T-helper 22 cell (primary cell): ENCODE data around the gene SPATA6L.

Experiments
- DNase-seq: peaks from one replicate; pipeline ENCODE4 v3.0.0-alpha.2; 2020; ENCODE audit warnings: low read depth

SPATA6L gene

DNA sequence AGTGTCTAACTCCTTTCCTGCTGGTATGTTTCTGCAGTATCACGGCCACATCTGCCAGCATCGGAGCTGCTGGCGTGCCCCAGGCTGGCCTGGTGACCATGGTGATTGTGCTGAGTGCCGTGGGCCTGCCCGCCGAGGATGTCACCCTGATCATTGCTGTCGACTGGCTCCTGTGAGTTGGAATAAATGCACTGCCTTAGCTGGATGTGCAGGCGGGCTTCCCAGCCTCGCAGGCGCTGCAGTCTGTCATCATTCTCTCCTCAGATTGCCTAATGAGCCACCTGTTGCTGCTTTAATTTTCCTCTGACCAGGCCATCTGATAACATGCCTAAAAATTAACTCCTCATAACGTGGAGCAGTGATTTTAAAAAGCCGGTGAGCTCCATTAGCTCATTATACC lies 83.3 kb downstream of the SPATA6L start:
- no peak for DNase-seq

DNA sequence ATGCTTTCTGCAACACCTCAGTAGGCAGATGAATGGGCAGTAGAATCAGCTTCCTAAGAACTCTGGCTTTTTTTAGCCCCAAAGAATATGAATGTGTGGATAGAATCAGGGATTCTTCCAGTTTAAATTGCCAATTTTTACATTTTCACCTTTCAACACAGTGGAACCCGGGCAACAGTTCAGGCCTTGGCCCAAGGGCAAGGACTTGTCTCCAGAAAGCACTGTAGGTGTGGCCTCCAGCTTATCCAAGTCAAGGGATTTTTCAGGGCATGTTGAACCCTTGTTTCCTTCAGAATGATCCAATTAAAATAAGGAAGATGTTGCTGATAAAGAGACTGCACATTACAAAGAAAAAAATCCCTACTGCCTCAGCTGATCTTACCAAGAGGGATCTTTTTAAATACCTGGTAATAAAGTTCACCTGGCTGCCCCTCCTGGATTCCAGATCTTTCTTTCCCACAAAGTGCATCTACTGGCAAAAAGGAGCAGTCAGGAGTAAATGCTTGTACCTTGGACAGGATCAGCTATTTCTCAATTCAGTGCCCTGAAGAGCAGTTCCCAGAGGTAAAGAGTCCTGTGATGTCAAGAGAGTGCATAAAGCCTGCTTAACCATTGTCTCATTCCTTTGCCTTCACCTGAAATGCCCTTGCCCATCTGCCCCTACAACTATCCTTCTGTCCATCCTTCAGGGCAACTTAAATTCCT lies 84.3 kb downstream of the SPATA6L start:
- no peak for DNase-seq

DNA sequence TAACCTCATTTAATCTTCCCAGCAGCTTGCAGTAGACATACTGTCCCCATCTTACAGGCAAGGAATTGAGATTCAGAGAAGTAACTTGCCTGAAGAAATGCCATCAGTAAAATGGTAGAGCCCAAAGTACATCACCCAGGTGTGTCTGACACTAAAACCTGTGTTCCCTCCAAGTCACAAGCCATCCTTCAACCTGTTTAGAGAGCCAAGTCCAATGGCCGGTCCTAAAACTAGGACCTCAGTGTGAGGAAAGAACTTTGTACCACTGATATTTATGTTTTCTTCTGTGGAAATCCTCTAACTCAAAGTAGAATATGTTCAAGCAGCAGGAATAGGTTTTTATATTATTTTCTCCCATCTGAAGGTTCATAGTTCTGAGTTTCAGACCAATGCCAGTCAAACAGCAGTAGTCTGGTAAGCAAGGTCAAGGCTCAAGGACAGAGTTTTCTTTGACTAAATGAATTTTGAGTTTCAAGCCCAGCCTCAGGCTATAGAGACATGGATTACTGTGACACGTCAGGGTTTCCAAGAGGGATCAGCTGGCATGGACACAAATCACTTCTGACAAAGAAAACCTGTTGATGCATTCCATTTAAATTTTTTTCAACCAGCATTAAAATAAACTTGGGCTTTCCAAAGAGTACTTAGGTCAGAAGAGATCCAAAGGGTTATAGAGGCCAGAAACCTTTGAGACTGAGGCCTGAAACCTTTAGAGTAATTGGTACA lies 85.1 kb downstream of the SPATA6L start:
- no peak for DNase-seq

DNA sequence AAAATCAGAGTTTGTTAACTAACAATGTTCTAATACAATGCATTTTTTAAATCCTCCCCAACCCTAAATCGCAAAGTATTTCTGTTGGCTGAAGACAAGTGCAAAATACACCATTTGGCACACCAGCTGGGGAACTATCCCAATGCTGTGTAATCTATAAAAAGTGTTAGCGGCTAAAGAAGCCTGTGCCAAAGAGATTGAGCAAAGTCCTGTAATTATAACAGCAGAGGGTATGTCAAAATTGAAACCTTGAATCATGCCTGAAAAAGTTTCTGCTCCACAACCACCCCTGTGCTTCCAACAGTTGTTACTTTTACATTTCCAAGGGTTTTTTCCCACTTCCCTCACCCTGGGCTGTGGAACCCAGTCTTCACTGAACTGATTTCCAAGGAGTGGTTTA lies 87.3 kb downstream of the SPATA6L start:
- no peak for DNase-seq

DNA sequence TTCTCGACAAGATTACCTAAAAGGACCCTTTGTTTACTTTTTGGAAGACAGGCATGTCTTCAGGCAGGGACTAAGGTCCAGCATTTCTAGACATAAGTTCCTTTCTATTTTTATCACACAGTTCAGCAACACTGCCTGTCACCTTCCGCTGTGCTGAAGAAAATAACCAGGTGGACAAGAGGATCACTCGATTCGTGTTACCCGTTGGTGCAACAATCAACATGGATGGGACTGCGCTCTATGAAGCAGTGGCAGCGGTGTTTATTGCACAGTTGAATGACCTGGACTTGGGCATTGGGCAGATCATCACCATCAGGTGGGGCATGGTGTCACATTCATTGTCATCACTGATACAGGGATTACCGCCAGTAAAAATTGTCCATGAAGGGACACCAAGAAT lies 89.8 kb downstream of the SPATA6L start:
- DNase-seq = no peak

DNA sequence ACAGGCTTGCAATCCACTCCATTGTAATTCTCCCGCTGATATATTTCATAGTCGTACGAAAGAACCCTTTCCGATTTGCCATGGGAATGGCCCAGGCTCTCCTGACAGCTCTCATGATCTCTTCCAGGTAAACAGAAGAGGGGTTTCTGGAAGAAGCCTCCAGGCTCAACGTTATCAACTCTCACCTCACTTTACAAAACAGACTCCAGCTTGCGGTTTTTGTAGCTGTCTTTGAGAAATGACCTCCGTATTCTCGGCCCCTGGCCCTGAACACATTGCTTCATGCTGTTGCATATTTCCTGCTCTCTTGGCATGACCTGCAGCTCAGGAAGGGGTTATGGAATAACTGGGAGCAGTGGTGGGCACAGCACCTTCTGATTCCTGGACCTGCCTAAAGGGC lies 90.3 kb downstream of the SPATA6L start:
- no peak for DNase-seq

DNA sequence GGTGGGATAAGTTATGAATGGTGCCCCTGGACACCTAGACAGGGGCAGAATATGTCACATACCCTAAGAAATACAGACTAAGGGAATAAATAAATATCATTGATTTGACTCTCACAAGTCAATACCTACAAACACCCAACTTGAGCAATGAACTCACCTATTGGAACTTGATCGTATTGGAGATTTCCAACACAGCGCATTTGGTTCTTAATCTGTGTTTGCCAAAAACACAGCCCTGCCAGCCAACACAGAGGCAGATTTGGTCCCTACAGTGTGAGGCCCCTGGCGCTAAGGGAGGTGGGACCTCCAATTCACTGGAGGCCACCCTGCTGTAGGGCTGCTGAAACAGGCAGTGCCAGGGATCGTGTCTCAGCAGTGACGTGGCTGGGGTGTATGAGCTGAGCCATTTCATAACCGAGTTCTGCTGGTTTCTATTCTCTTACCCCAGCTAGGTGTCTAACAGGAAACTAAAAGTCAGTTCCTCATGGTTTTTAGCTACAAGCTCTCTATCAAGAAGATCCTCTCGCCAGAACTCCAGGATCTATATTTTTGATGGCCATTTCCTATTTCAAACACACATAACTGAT lies 91.5 kb downstream of the SPATA6L start:
- no peak for DNase-seq

DNA sequence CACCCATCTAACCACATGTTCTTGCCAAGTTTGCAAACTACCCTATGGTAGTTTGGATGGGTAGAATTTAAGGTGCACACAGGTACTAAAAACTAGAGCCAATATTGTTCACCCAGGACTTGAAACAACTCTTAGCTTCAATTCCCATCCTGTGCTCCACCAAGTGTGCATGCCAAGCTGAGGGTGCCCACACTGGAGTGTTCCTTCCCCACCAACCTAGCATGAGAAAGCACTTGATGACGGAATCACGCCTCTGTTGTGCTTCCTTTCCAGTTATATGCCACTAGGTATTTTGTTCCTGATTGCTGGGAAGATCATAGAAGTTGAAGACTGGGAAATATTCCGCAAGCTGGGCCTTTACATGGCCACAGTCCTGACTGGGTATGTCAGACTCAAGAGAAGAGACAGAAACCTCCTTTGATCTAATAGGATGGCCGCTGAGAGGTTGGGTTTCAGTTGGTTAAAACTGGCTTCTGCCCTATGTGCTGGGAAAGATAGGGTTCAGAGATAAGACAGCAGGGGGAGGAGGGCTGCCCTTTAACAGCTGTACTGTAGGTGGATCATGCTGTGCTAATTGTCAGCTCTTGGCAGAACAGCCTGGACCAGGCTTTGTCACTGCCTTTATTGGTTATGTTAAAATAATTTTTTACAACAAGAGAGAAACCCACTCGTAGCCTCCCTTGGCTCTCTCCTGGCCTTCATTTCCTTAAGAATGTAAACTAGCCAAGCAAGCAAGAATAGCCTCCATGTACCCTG lies 92.5 kb downstream of the SPATA6L start:
- no peak for DNase-seq

DNA sequence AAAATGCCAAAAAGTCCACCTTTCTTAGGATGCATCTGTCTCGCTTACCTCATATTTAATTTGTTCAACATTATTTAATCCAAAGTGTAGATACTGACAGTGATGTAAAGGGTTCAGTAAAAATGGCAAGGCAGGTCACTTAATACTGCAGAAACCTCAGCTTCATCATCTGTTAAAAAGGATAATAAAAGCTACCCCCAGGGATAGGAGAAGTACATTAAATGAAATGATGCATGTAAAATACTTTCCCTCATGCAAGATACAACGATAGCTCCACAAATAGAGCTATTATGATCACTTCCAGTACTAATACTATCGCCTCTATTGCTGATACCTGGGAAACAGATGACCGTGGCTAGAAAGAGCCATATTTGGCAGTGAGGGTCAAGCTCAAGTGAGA lies 93.1 kb downstream of the SPATA6L start:
- DNase-seq = no peak

DNA sequence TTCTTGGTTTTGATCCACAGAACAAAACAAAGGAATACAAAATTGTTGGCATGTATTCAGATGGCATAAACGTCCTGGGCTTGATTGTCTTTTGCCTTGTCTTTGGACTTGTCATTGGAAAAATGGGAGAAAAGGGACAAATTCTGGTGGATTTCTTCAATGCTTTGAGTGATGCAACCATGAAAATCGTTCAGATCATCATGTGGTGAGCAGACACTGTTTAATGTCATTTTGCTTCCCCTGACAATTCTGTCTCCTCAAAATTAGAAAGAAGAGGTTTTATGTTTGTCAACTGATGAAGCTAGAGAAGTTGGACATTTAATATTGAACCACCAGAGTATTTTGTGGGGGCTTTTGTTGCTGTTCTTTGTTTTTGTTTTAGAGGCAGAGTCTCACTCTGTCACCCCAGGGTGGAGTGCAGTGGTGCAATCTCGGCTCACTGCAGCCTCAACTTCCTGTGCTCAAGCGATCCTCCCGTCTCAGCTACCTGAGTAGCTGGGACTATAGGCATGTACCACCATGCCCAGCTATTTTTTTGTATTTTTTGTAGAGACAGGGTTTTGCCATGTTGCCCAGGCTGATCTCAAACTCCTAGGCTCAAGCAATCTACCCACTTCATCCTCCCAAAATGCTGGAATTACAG lies 94.0 kb downstream of the SPATA6L start:
- DNase-seq = no peak

DNA sequence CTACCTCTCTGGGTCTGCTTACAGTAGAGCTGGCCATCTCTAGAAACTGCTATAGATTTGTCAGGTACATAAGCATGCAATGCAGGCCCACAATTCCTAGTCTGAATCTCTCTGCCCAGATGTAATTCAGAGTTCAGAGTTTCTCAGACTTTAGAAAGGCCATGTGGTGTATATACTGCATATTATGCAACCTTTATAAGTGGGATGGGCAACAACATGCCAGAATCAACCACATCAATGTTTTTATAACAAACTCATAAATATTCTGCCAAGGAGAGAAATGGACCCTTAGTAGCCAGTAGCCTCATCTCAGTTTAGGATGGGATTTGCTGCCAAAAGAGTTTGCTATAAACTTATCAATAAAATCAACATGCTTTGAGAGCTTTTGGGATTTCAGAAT lies 97.2 kb downstream of the SPATA6L start:
- no peak for DNase-seq

DNA sequence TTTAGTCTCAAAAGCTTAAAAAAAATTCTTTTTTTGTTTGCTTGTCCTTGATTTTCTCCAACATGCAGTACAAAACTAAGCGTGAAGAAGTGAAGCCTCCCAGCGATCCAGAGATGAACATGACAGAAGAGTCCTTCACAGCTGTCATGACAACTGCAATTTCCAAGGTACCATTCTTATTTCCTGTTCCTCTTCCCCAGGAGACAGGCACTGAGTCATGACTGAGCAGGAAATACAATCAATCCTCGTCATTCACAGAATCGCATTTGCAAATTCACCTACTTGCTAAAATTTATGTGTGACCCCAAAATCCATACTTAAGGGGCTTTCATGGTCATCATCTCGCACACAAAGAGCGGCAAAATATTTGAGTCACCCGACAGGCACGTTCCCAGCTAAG lies 98.7 kb downstream of the SPATA6L start:
- no peak for DNase-seq

DNA sequence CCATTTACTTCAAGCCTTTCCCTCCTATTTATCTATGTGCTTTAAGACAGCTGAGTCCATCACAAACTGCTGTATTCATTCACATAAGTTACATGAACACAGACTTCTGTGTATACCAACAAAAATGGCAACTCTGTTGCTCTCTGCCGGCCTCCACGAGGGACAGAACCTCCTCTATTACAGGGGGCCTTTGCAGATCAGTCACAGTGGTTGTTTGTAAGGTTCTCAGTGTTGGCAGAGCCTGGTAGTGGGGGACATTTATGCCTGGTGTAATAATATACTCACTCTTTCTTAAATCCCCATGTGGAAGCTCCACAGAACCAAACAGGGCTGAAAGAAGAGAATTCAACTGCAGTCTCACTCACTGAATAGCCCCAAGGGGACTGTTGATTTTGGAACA lies 99.5 kb downstream of the SPATA6L start:
- no peak for DNase-seq

DNA sequence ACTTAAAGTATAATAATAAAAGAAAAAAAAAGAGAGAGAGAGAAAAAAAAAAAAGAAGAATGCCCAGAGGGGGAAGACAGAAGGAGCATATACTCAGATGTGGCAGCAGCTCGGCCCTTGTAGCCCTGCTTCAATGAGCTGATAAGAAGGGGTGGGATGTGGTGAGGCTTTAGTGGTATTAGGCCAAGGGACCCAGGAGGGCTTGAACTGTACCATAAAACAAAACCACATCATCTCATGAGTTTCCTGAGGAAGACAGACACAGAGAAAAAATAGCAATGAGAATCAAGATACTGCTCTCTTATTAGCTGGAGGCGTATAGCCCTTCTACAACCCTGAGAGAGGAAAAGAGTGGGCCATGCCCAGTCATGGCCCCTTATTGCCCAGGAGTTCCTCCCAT lies 103.2 kb downstream of the SPATA6L start:
- no peak for DNase-seq

DNA sequence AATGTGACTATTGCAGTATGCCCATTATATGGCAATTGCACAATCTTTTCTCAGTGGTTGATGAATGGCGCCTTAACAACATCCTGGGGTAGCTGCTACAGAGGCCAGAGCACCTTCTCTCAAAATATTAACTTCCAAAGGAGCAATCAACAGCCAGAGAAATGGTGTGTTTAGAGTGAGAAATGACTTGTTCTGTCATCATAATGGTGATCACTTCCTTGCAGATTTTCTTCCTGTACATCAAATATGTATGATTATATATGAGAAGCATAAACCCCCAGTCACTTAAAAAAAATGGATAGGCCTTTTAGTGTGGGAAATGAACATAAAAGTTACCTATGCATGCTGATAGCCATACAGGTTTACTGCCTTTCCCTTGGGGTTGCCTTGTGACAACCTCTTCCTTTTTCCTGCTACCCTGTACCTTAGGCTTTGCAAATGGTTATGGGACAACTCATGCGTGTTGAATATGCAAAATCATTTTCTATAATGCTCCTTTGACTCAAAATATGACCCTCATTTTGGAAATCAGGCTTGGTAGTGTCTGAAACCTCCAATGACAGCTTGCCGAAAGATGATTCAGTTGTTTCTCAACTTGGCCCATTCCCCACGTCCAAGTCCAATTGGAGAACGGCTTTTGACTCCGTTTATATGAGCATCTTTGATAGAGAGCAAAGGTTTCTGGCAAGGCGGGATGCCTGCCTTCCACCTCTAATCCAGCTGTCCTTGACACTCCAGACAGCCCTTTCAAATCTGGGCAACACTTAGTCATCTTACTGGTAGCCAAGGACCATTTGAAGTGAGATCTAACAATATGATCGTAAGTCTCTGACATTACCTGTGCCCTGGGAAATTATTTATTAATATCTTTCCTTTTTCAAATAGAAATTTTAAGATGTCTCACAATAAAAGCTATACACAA lies 106.8 kb downstream of the SPATA6L start:
- DNase-seq = no peak

DNA sequence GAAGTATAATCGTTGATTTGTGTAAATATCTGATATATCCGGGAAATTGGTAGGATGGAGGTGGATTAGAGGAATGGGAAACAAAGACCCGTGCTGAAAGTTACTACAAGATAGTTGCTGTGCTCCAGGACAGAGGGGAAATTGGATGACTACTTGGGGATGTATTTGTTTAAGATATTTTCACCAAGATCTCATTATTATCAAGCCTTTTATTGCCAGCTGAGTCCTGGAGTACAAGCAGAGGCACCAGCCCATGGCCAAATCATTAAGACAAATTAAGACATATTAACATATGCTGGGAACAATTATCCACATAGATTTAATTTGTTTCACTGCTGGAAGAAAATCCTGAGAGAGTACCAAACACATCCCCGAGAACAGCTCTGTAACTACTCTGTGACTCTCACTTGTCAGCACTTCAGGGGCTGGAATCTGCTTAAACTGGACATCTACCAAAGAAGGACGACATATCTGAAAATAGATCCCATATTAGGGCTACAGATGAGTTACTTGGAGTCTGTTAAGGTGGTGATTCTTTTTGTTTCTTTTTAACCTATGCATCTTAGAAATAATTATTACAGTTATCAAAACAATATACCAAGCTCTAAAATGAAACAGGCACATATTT lies 107.8 kb downstream of the SPATA6L start:
- DNase-seq = no peak

DNA sequence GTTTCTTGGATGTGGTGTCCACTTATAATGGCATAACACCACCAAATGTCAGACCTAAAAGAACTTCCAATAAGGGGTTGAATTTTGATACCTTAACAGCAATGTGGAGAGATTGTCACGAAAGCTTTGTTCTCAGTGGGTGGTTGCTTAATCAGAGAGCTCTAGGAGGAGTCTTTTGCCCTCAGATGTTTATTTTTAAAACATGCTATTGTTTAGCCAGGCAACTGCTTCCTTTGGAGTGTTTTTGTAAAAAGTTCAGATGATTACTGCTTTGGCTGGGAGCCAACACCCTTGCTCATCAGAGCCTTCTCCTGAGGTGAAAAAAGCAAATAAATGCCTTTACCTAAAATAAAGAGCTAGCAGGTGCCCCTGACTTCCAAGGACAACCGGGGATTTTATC lies 111.0 kb downstream of the SPATA6L start:
- DNase-seq = no peak

DNA sequence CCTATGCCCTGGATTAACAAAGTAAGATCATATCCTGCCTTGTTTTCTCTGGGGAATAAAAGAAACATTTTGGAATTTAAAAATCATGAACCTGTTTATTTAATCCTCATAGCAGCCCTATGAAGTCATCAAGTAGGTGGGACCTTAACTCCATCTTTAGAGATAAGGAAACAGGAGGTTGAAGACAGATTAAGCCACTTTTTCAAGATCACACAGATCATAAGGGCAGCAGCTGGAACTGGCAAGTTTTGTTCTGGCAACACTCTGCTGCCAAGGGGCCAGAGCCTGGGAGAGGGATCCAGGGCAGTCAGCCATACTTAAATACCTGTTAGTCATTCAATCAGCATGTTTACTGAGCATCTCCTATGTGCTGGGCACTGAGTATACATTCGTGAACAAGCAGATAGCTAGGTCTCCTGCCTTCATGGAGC lies 112.3 kb downstream of the SPATA6L start:
- no peak for DNase-seq

DNA sequence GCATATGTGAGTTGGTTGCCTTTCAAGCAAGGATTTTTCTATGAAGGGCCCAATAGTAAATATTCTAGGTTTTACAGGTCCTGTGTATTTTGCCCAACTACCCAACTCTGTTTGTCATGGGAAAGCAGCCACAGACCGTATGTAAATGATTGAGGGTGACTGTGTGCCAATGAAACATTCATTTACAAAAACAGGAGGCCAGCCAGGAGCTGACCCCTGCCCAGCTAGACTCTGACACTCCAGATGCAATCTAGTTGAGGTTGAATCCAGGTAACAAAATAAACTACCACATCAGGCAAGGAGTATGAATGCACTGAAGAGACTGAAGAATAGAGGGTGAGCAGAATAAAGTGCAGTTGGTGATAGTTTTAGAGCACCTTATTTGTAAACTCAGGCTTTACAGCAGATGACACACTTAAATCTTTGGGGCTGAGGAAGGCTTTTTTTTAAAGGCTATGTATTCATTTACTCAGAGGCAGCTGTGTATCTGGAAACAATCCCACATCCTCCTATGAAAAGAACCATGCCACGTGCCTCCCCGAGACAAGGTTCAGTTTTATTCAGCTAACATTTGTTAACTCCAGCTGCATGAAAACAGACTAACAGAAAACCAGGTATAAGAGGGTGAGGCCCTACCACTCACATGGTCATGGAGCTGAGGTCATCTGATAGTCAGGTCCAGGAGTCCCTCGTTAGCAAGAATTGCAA lies 115.3 kb downstream of the SPATA6L start:
- DNase-seq = no peak

DNA sequence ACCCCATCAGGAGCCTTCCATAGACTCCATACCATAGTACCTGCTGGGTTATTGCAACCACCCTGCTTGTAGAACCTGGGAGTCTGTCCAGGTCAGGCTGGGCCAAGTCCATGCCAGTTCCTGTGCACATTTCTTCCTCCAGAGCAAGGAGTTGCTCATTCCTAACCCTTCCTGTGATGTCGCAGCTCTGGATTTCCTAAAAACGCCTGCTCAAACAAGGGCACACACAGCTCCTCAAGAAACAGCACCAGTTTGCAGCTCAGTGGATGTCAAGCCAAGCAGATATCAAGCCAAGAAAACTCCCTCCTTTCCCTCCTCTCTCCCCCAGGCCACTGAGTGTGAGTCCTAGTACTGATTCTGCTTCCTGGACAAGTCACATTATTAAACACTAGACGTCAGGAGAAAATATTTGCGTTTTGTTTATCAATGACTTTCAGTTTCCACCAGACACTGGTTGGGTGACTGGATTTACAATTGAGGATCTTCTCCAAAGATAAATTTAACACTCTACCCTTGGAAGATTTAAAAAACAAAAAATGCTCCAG lies 116.5 kb downstream of the SPATA6L start:
- DNase-seq = no peak
